WERI-Rb-1 (cell line): ENCODE data around the gene PSTPIP1.

Source experiments
- DNase-seq: peaks from one replicate; pipeline ENCODE4 v3.0.0-alpha.2; 2020
- H3K27ac ChIP-seq: fragments of 250-450 bp; sonication (Bioruptor Pico); 2 replicates; pipeline ENCODE4 v1.5.1; 2020; ENCODE audit warnings: mild to moderate bottlenecking, moderate library complexity
- H3K27me3 ChIP-seq: fragments of 250-450 bp; sonication (Bioruptor Pico); 2 replicates; pipeline ENCODE4 v1.5.1; 2021; ENCODE audit warnings: mild to moderate bottlenecking, low read depth, moderate library complexity; ENCODE audit not compliant: insufficient read depth, severe bottlenecking
- H3K36me3 ChIP-seq: fragments of 250-450 bp; sonication (Bioruptor Pico); 2 replicates; pipeline ENCODE4 v1.5.1; 2020; ENCODE audit warnings: mild to moderate bottlenecking, moderate library complexity
- H3K4me3 ChIP-seq: 2 replicates; pipeline ENCODE4 v1.5.1; 2011; ENCODE audit warnings: low read depth, mild to moderate bottlenecking, control low read depth, low read length
- H3K9me3 ChIP-seq: fragments of 250-450 bp; sonication (Bioruptor Pico); 2 replicates; pipeline ENCODE4 v1.5.1; 2021; ENCODE audit warnings: mild to moderate bottlenecking, moderate library complexity; ENCODE audit not compliant: severe bottlenecking
- TF ChIP-seq, protein P1 (sequence below): IDR thresholded peaks from 2 replicates; pipeline ENCODE4 v1.5.1; 2011; ENCODE audit warnings: low read depth, mild to moderate bottlenecking, control low read depth, inconsistent platforms, low read length

Gene PSTPIP1

DNA sequence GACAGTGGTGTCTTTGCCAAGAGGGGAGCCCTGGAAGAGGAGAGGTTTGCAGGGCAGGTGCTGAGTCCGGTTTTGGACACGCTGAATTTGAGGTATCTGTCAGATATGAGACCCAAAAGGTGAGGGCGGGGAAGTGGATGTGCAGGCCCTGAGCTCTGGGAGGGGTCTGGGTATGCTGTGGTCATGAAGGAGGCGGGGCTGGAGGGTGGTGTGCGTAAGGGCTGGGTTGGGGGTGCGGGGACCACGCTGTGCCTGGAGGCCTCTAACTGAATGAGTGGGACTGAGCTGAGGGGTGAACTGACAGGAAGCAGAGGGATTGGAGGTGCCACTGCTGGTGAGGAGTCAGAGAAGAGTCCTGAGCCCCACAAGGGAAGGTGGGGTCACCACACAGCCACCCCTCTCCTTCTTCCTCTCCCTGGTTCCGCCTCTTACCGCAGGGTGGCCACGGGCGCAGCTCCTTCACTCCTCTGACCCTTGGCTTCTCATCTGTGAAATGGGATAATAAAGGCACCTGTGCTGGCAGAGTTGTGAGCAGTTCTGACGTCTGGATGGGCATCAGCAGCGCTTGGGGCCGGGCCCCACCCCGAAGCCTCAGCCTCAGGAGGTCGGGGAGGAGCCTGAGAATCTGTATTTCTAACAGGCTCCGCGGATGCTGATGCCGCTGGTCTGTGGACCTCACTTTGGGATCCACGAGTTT is 28.8 kb downstream of the PSTPIP1 start:
- H3K27ac ChIP-seq, result no peak overlapping the region; the same call in 1 of the 2 replicates
- TF ChIP-seq, protein P1, sequence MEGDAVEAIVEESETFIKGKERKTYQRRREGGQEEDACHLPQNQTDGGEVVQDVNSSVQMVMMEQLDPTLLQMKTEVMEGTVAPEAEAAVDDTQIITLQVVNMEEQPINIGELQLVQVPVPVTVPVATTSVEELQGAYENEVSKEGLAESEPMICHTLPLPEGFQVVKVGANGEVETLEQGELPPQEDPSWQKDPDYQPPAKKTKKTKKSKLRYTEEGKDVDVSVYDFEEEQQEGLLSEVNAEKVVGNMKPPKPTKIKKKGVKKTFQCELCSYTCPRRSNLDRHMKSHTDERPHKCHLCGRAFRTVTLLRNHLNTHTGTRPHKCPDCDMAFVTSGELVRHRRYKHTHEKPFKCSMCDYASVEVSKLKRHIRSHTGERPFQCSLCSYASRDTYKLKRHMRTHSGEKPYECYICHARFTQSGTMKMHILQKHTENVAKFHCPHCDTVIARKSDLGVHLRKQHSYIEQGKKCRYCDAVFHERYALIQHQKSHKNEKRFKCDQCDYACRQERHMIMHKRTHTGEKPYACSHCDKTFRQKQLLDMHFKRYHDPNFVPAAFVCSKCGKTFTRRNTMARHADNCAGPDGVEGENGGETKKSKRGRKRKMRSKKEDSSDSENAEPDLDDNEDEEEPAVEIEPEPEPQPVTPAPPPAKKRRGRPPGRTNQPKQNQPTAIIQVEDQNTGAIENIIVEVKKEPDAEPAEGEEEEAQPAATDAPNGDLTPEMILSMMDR, result no peak
- H3K9me3 ChIP-seq, result no peaks in the 10 kb centered on the region
- H3K36me3 ChIP-seq, result no peaks in the 10 kb centered on the region
- no peak overlapping the region for H3K4me3 ChIP-seq
- DNase-seq, result no peak
- H3K27me3 ChIP-seq, result no peaks in the 10 kb centered on the region

DNA sequence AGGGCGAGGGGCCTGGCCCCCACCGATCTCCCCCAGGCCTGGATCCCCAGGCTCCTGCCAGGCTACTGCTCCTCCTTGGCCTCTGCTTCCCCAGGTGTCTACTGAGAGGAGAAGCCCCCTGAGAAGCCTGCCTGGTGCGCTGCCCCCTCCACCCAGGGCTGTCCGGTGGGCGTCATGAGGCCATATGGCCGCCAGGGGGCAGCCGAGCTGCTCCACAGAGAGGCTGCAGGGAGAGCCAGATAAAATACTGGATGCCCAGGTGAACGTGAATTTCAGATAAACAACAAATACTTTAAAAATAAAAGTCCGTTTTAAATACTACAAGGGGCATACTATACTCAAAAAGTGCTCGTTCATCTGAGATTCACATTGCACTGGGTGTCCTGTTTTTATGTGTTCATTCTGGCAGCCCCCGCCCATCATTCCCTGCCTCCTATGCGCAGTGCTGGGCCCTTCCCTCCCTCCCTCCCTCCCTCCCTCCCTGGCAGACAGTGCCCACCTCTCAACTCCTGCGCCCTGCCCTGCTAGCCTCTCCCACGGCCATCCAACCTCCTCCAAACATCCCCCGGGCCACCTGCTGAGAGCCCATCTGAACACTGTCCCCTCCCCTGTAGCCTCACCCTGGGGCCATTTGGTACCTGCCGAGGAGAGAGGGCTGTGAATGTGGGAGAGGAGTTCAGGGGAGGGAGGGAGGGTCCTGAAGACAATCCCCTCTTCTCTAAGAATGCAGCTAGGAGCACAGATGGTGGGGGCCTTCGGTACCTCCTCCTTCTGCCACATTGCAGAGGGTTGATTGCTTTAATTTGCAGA is 29.6 kb downstream of the PSTPIP1 start:
- Histone ChIP-seq H3K36me3 (no peaks in the 10 kb centered on the region), H3K9me3 (no peaks in the 10 kb centered on the region), H3K27ac (peak overlapping the region; percentile 31), H3K27me3 (no peaks in the 10 kb centered on the region), H3K4me3 (no peak overlapping the region)
- DNase-seq, result peak; percentile 76
- TF ChIP-seq, protein P1, result peak; percentile 76

DNA sequence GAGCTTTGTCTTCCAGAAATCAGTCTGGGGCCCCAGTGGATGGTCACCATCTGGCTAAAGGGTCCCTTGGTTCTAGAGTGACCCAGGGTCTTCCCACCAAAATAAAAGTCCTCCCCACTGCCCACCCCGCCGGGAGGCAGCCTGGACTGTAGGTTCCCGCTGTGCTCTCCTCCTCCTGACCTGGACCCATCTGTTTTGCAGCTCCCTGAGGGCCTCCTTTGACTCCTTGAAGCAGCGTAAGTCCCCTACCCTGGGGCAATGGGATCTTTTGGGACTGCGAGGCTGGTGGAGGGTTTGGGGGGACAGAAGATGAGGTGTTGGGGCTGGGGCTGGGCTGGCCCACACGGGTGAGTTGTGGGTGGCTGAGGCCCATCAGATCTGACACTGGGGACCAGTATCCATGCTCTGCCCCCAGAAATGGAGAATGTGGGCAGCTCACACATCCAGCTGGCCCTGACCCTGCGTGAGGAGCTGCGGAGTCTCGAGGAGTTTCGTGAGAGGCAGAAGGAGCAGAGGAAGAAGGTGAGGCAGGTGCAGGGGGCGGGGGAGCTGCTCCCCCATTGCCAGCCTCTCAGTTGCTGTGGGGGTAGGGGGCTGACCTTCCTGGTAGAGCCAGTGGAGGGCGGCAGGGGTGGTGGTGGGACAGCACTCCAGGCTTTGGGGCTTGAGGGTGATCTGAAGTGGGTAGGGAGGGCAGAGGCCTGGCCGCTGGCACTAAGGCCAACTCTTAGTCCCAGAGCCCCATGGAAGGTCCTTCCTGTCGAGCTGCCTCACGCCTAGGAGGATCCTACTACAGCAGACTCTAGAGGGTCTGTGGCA is 30.4 kb downstream of the PSTPIP1 start:
- H3K36me3 ChIP-seq, result no peaks in the 10 kb centered on the region
- TF ChIP-seq, protein P1, result no peak
- H3K9me3 ChIP-seq, result no peaks in the 10 kb centered on the region
- H3K27me3 ChIP-seq, result no peaks in the 10 kb centered on the region
- DNase-seq, result no peak
- H3K4me3 ChIP-seq, result no peak overlapping the region
- H3K27ac ChIP-seq, result peak overlapping the region; percentile 31

DNA sequence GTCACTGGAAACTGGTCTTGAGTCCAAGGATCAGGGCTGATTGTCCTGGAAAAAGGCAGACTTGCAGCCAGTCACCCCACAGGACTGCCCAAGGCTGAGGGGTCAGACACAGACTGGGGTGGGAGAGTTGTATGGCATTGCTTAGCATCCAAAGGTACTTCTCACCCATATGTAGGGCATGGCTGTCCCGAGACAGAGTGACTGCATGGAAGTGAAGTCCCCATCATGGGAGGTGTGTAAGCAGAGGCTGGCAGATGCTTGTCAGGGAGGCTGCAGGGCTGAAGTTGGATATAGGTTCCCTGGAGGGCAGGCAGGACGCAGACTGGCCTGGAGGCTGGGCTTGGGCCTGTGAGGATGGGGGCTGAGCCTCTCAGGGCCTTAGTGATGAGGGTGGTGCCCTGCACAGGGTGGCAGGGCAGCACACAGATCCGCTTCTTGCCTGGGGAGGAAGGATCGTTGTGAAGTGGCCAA is 31.1 kb downstream of the PSTPIP1 start:
- H3K27ac ChIP-seq, result no peak overlapping the region
- TF ChIP-seq, protein P1, result no peak
- H3K36me3 ChIP-seq, result no peaks in the 10 kb centered on the region

DNA sequence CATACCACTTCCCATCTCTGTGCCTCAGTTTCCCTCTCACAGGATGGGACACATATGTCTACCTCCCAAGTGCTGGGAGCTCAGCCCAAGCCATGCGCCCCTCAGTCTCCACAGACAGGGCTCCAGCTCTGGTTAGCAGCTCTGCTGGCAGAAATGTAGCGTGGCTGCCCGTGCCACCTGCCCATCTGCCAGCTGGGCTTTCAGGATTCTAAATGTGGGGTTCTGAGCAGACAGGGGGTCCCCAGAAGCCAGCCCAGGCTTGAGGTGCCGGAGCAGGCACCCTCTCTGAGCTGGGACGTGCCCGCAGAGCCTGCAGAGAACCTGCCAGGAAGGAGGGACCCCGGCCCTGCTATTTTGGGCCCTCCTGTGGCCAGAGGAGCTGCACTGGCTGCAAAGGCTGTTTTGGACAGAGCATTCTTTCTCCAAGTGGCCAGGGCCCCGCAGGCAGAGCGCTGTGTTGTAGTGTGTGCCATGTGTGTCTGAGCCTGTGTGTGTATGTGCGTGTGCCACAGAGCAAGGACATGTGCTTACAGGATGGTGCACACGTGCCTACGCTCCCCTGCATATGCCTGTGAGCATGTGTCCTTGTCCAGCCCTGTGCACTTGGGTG is 31.7 kb downstream of the PSTPIP1 start:
- no peak for DNase-seq
- Histone ChIP-seq H3K9me3 (no peaks in the 10 kb centered on the region), H3K27ac (no peak overlapping the region), H3K36me3 (no peaks in the 10 kb centered on the region), H3K4me3 (no peak overlapping the region), H3K27me3 (no peaks in the 10 kb centered on the region)
- TF ChIP-seq, protein P1, result no peak

More for the DNA sequence above, 31.1 kb downstream of the PSTPIP1 start:
- no peak for DNase-seq
- Histone ChIP-seq H3K4me3 (no peak overlapping the region), H3K9me3 (no peaks in the 10 kb centered on the region), H3K27me3 (no peaks in the 10 kb centered on the region)
